ENCODE measurements around the gene CCRL2. TPM values are rescaled to one million over a fixed set of nuclear protein-coding genes. Genes with fewer than 3 reads are reported as not detected.

Gene CCRL2
- total RNA-seq, 1 experiment from 2014 or later = not detected

DNA sequence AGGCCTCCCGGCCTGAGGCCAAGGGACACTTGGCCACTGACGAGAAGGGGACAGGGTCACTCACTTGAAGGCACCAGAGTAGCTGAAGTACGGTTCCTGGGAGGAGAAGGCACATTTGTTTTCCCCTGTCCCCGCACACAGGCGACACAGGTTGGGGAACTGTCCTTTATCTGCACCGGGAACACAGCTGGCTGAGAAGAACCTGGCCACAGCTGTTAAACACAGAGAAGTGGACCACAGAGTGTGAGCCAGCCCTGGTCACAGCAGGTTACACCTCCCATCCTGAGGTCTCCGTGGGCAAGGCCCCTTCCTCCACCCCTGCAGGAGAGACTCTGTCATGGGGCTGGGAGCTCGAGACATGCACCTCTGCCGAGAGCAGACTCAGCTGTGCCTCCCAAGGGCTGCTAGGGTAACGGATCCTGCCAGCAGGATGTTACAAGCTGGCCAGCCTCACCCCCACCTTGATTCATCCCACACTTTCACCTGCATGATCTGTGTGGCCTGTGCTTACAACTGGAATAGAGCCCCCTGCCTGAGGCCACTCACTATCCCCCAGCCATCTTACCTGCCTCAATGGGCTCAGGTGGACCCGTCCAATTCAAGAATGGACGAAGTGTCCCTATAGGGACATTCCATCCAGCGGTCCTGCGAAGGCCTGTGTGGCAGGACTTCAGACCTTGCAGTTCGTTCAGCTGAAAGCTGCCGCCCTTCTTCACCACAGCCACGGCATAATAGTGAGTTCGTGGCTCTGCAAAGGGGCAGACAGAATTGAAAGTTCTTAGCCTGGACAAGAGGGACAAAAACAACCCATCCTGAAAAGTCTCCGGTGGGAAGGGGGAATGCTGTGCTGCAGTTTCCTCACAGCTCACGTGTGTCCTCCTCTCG is 48.4 kb downstream of the CCRL2 start (continued):
- TF ChIP-seq, protein P1, sequence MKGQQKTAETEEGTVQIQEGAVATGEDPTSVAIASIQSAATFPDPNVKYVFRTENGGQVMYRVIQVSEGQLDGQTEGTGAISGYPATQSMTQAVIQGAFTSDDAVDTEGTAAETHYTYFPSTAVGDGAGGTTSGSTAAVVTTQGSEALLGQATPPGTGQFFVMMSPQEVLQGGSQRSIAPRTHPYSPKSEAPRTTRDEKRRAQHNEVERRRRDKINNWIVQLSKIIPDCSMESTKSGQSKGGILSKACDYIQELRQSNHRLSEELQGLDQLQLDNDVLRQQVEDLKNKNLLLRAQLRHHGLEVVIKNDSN (CRISPR knock-in tag; IDR thresholded peaks at IDR 0.05) = no peak
- TF ChIP-seq ZBTB21 (CRISPR knock-in tag; IDR thresholded peaks at IDR 0.05; ENCODE audit: borderline replicate concordance) (no peak), TEAD1 (CRISPR knock-in tag; IDR thresholded peaks at IDR 0.05) (no peak), ZNF232 (CRISPR knock-in tag; IDR thresholded peaks at IDR 0.05) (no peak), CBFB (CRISPR knock-in tag; IDR thresholded peaks at IDR 0.05; ENCODE audit: low read depth) (no peak), FOXJ3 (CRISPR knock-in tag; IDR thresholded peaks at IDR 0.05; ENCODE audit: borderline replicate concordance) (no peak), TEAD4 (CRISPR knock-in tag; IDR thresholded peaks at IDR 0.05) (no peak), SMAD4 (CRISPR knock-in tag; IDR thresholded peaks at IDR 0.05) (no peak), GTF2I (CRISPR knock-in tag; conservative IDR thresholded peaks at IDR 0.05) (no peak), NR3C1 (CRISPR knock-in tag; conservative IDR thresholded peaks at IDR 0.05; ENCODE audit: low read depth) (no peak), CREM (CRISPR knock-in tag; IDR thresholded peaks at IDR 0.05) (no peak)
- TF ChIP-seq, protein P2, sequence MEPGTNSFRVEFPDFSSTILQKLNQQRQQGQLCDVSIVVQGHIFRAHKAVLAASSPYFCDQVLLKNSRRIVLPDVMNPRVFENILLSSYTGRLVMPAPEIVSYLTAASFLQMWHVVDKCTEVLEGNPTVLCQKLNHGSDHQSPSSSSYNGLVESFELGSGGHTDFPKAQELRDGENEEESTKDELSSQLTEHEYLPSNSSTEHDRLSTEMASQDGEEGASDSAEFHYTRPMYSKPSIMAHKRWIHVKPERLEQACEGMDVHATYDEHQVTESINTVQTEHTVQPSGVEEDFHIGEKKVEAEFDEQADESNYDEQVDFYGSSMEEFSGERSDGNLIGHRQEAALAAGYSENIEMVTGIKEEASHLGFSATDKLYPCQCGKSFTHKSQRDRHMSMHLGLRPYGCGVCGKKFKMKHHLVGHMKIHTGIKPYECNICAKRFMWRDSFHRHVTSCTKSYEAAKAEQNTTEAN (CRISPR knock-in tag; IDR thresholded peaks at IDR 0.05) = no peak

DNA sequence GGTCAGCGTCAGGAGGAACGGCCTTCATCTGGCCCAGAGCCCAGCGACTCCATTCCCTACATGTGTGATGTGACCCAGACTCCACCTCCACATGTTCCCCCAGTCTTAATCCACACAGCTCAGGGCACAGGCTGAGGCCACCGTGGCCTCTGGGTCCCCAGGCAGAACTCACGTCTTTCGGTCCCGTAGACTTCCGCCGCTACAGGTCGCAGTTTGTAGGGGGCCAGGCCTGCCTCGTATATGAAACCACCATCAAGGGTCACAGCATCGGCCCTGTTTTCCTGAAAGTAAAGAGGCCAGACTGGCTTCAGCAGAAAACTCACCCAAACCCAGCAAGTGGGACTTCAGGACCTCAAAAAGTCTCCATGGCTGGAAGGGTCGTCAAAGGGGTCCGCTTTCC is 49.1 kb downstream of the CCRL2 start:
- ChIA-PET POLR2A (no interaction called here), CTCF (interaction anchor here (1.3 kb wide), 1 partner anchor 32 kb away, joined by 5 read pairs; no protein-coding TSS in a partner anchor)
- H3K4me3 Mint-ChIP-seq = no peak overlapping the region
- H3K9me3 Mint-ChIP-seq = peaks cover 12% of the 10 kb centered on the region
- peaks cover 7% of the 10 kb centered on the region for H3K36me3 Mint-ChIP-seq
- TF ChIP-seq FOXJ3 (CRISPR knock-in tag; IDR thresholded peaks at IDR 0.05; ENCODE audit: borderline replicate concordance) = no peak
- TF ChIP-seq, protein P3, sequence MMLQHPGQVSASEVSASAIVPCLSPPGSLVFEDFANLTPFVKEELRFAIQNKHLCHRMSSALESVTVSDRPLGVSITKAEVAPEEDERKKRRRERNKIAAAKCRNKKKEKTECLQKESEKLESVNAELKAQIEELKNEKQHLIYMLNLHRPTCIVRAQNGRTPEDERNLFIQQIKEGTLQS (CRISPR knock-in tag; conservative IDR thresholded peaks at IDR 0.05) = no peak
- TF ChIP-seq, protein P4, sequence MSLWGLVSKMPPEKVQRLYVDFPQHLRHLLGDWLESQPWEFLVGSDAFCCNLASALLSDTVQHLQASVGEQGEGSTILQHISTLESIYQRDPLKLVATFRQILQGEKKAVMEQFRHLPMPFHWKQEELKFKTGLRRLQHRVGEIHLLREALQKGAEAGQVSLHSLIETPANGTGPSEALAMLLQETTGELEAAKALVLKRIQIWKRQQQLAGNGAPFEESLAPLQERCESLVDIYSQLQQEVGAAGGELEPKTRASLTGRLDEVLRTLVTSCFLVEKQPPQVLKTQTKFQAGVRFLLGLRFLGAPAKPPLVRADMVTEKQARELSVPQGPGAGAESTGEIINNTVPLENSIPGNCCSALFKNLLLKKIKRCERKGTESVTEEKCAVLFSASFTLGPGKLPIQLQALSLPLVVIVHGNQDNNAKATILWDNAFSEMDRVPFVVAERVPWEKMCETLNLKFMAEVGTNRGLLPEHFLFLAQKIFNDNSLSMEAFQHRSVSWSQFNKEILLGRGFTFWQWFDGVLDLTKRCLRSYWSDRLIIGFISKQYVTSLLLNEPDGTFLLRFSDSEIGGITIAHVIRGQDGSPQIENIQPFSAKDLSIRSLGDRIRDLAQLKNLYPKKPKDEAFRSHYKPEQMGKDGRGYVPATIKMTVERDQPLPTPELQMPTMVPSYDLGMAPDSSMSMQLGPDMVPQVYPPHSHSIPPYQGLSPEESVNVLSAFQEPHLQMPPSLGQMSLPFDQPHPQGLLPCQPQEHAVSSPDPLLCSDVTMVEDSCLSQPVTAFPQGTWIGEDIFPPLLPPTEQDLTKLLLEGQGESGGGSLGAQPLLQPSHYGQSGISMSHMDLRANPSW (CRISPR knock-in tag; conservative IDR thresholded peaks at IDR 0.05; ENCODE audit: low read depth) = no peak
- TF ChIP-seq NR2C2 (CRISPR knock-in tag; IDR thresholded peaks at IDR 0.05) = no peak
- TF ChIP-seq OVOL2 (CRISPR knock-in tag; IDR thresholded peaks at IDR 0.05; ENCODE audit: borderline replicate concordance) = no peak
- TF ChIP-seq, protein P5, sequence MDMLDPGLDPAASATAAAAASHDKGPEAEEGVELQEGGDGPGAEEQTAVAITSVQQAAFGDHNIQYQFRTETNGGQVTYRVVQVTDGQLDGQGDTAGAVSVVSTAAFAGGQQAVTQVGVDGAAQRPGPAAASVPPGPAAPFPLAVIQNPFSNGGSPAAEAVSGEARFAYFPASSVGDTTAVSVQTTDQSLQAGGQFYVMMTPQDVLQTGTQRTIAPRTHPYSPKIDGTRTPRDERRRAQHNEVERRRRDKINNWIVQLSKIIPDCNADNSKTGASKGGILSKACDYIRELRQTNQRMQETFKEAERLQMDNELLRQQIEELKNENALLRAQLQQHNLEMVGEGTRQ (CRISPR knock-in tag; IDR thresholded peaks at IDR 0.05) = no peak
- TF ChIP-seq CREM (CRISPR knock-in tag; IDR thresholded peaks at IDR 0.05) = no peak
- TF ChIP-seq ZNF121 (CRISPR knock-in tag; IDR thresholded peaks at IDR 0.05) = no peak
- TF ChIP-seq, protein P2 (CRISPR knock-in tag; IDR thresholded peaks at IDR 0.05) = no peak
- no peak for TF ChIP-seq IRF2 (CRISPR knock-in tag; IDR thresholded peaks at IDR 0.05; ENCODE audit: borderline replicate concordance, low read depth)
- TF ChIP-seq GABPB1 (CRISPR knock-in tag; IDR thresholded peaks at IDR 0.05) = no peak
- TF ChIP-seq, protein P6, sequence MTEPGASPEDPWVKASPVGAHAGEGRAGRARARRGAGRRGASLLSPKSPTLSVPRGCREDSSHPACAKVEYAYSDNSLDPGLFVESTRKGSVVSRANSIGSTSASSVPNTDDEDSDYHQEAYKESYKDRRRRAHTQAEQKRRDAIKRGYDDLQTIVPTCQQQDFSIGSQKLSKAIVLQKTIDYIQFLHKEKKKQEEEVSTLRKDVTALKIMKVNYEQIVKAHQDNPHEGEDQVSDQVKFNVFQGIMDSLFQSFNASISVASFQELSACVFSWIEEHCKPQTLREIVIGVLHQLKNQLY (CRISPR knock-in tag; IDR thresholded peaks at IDR 0.05) = no peak
- no peak for TF ChIP-seq ETV6 (CRISPR knock-in tag; IDR thresholded peaks at IDR 0.05)
- TF ChIP-seq CREB1 (CRISPR knock-in tag; IDR thresholded peaks at IDR 0.05) = no peak
- no peak for TF ChIP-seq FOXK1 (CRISPR knock-in tag; IDR thresholded peaks at IDR 0.05)
- H3K27ac Mint-ChIP-seq = no peak overlapping the region
- no peak for DNase-seq (ENCODE audit: low spot score)
- H3K27me3 Mint-ChIP-seq (ENCODE audit: low read depth) = 0 out of 2 replicates have a peak, but pooled peaks cover 3% of the 10 kb centered on the region
- H3K4me1 Mint-ChIP-seq = no peaks in the 10 kb centered on the region
- ATAC-seq = no peak

Measured in WTC11 (cell line).